WTC11 (cell line): ENCODE results near the gene BCAS2.

Source experiments
- ATF6 ChIP-seq: sonication (generic); formaldehyde crosslinking; IDR thresholded peaks from 2 replicates; pipeline ENCODE4 v1.8.1; 2023; ENCODE audit warnings: mild to moderate bottlenecking, missing genetic modification reagents
- CREB1 ChIP-seq: sonication (generic); formaldehyde crosslinking; IDR thresholded peaks from 2 replicates; pipeline ENCODE4 v1.8.0; 2023; ENCODE audit warnings: mild to moderate bottlenecking, missing genetic modification reagents
- CTCF ChIP-seq: fragments of 200-600 bp; IDR thresholded peaks from 2 replicates; pipeline ENCODE4 v1.8.0; 2022; ENCODE audit warnings: antibody characterized with exemption

GRCh38 chr1:114587203-114587991, 6.0 kb upstream of the BCAS2 start:
- TF ChIP-seq CTCF (no peak), CREB1 (no peak), ATF6 (CRISPR knock-in tag) (no peak)
